ENCODE results near the gene MKKS. TPM values are rescaled to one million over a fixed set of nuclear protein-coding genes. Genes with fewer than 3 reads are reported as not detected.

Gene MKKS
- total RNA-seq, 1 donor: 7.6 TPM

GRCh38 chr20:10436053-10436699, 2.2 kb upstream of the MKKS start:
- H3K79me2 ChIP-seq (ENCODE audit: insufficient read depth, low read length): peaks cover 38% of the 10 kb centered on the region
- no peak for TF ChIP-seq CTCF (IDR thresholded peaks at IDR 0.05; ENCODE audit: extremely low read depth, low read depth, low read length)
- no peak overlapping the region for H3K4me3 ChIP-seq (ENCODE audit: insufficient read depth, low read length)
- H3K27me3 ChIP-seq (ENCODE audit: insufficient read depth, low read length): no peaks in the 10 kb centered on the region
- H3K4me2 ChIP-seq (ENCODE audit: insufficient read depth, low read length): peak overlapping the region; percentile 96
- H3K9me3 ChIP-seq (ENCODE audit: low read depth, low read length): no peaks in the 10 kb centered on the region
- no peaks in the 10 kb centered on the region for H3K36me3 ChIP-seq (ENCODE audit: insufficient read depth, low read length)
- H2AFZ ChIP-seq (ENCODE audit: low read length): no peak overlapping the region
- H3K4me1 ChIP-seq (ENCODE audit: insufficient read depth, low read length): peaks cover 11% of the 10 kb centered on the region
- H4K20me1 ChIP-seq (ENCODE audit: insufficient read depth, low read length): no peaks in the 10 kb centered on the region
- H3K27ac ChIP-seq (ENCODE audit: low read depth, low read length): no peak overlapping the region
- no peak for DNase-seq (ENCODE audit: insufficient read length, low spot score, missing footprints)

- Histone ChIP-seq H4K20me1 (ENCODE audit: insufficient read depth, low read length) (no peaks in the 10 kb centered on the region), H3K36me3 (ENCODE audit: insufficient read depth, low read length) (no peaks in the 10 kb centered on the region), H3K4me1 (ENCODE audit: insufficient read depth, low read length) (peaks cover 11% of the 10 kb centered on the region), H3K27me3 (ENCODE audit: insufficient read depth, low read length) (no peaks in the 10 kb centered on the region), H2AFZ (ENCODE audit: low read length) (peak within 1 kb of the TSS; percentile 97), H3K79me2 (ENCODE audit: insufficient read depth, low read length) (peaks cover 47% of the 10 kb centered on the region), H3K4me3 (ENCODE audit: insufficient read depth, low read length) (peak within 1 kb of the TSS; percentile 93), H3K4me2 (ENCODE audit: insufficient read depth, low read length) (peak within 1 kb of the TSS; percentile 96), H3K27ac (ENCODE audit: low read depth, low read length) (peak within 1 kb of the TSS; percentile 96), H3K9me3 (ENCODE audit: low read depth, low read length) (no peaks in the 10 kb centered on the region)
- DNase-seq (ENCODE audit: insufficient read length, low spot score, missing footprints): peak; percentile 90
- no peak for TF ChIP-seq CTCF (IDR thresholded peaks at IDR 0.05; ENCODE audit: extremely low read depth, low read depth, low read length)
Measured at GRCh38 chr20:10434832-10435812, 1.1 kb upstream of the MKKS start, which contains the start of gene SLX4IP. Gene SLX4IP, plus strand, starts transcription at chr20:10435305. Its CDS starts 22,900 bp downstream, at chr20:10458205.

GRCh38 chr20:10434467-10434831, 427 bp upstream of the MKKS start:
- Histone ChIP-seq H3K79me2 (ENCODE audit: insufficient read depth, low read length) (peaks cover 53% of the 10 kb centered on the region), H3K4me1 (ENCODE audit: insufficient read depth, low read length) (peaks cover 11% of the 10 kb centered on the region), H3K36me3 (ENCODE audit: insufficient read depth, low read length) (no peaks in the 10 kb centered on the region), H2AFZ (ENCODE audit: low read length) (peak overlapping the region; percentile 97), H3K4me3 (ENCODE audit: insufficient read depth, low read length) (peak overlapping the region; percentile 93), H3K4me2 (ENCODE audit: insufficient read depth, low read length) (peak overlapping the region; percentile 96), H3K27ac (ENCODE audit: low read depth, low read length) (peak overlapping the region; percentile 96), H3K27me3 (ENCODE audit: insufficient read depth, low read length) (no peaks in the 10 kb centered on the region), H3K9me3 (ENCODE audit: low read depth, low read length) (no peaks in the 10 kb centered on the region), H4K20me1 (ENCODE audit: insufficient read depth, low read length) (peaks cover 2% of the 10 kb centered on the region)
- no peak for TF ChIP-seq CTCF (IDR thresholded peaks at IDR 0.05; ENCODE audit: extremely low read depth, low read depth, low read length)
- DNase-seq (ENCODE audit: insufficient read length, low spot score, missing footprints): peak; percentile 87

All from osteoblast (primary cell).